T-helper 17 cell (primary cell): Measurements from ENCODE around the gene FASTK. TPM values are rescaled to one million over a fixed set of nuclear protein-coding genes. Genes with fewer than 3 reads are reported as not detected.

ENCODE experiments used
- ATAC-seq: fragments of 150-1000 bp; cut with Tn5 transposase; 2 replicates; pipeline ENCODE4 v1.10.0; 2021; ENCODE audit warnings: mild to moderate bottlenecking, moderate library complexity
- DNase-seq, 3 donors: peaks; one replicate each; pipeline versions ENCODE4 v3.0.0 to v3.0.0-alpha.2; 2020 to 2021
- H3K9me3 ChIP-seq: one replicate; pipeline ENCODE4 v1.7.0; 2013; ENCODE audit warnings: low read length, mild to moderate bottlenecking; ENCODE audit not compliant: control insufficient read depth, poor library complexity, severe bottlenecking
- H3K27ac Mint-ChIP-seq: one replicate; pipeline ENCODE4 v1.8.0; 2022; ENCODE audit warnings: mild to moderate bottlenecking, moderate library complexity, mixed read lengths
- H3K27me3 Mint-ChIP-seq: one replicate; pipeline ENCODE4 v1.8.0; 2022; ENCODE audit warnings: mixed read lengths
- H3K36me3 Mint-ChIP-seq: one replicate; pipeline ENCODE4 v1.8.0; 2022; ENCODE audit warnings: low read depth, mixed read lengths
- H3K4me1 Mint-ChIP-seq: one replicate; pipeline ENCODE4 v1.8.0; 2022; ENCODE audit warnings: mild to moderate bottlenecking, mixed read lengths
- H3K4me3 Mint-ChIP-seq: one replicate; pipeline ENCODE4 v1.8.0; 2022; ENCODE audit warnings: mild to moderate bottlenecking, moderate library complexity, mixed read lengths
- total RNA-seq, 4 donors: library from RNA in 2 of 4; stranded (reverse) in 2 of 4; gene quantifications; one replicate each; pipeline ENCODE4 v1.2.3 and lab custom pipeline; 2022 to 2026

Gene FASTK
- total RNA-seq, 2 donors from 2014 or later: 67.7 to 82.2 TPM

- H3K9me3 ChIP-seq: no peaks in the 10 kb centered on the region
- ATAC-seq (peak; percentile 94), DNase-seq (peak; percentile 91 to 95 (median 93))
- no peaks in the 10 kb centered on the region for H3K36me3 Mint-ChIP-seq
- peak overlapping the region; percentile 96 for H3K4me3 Mint-ChIP-seq
- H3K27ac Mint-ChIP-seq: peak overlapping the region; percentile 89
- peaks cover 32% of the 10 kb centered on the region for H3K4me1 Mint-ChIP-seq
- no peaks in the 10 kb centered on the region for H3K27me3 Mint-ChIP-seq
These were observed 22.4 kb downstream of the FASTK start for GRCh38 chr7:151057989-151058780.

- no peaks in the 10 kb centered on the region for H3K36me3 Mint-ChIP-seq
- peak within 1 kb of the TSS; percentile 96 for H3K4me3 Mint-ChIP-seq
- H3K4me1 Mint-ChIP-seq: peaks cover 36% of the 10 kb centered on the region
- peak; percentile 4 for ATAC-seq
- DNase-seq: no peak
- H3K27ac Mint-ChIP-seq: peak within 1 kb of the TSS; percentile 89
- peaks cover 3% of the 10 kb centered on the region for H3K27me3 Mint-ChIP-seq
- H3K9me3 ChIP-seq: no peaks in the 10 kb centered on the region
These were observed 23.1 kb downstream of the FASTK start, which contains the start of gene CDK5 for GRCh38 chr7:151057506-151057988. TSS of gene CDK5 (minus strand) at chr7:151057897. CDS start at chr7:151057848, 49 bp downstream.

- no peak for DNase-seq
- no peaks in the 10 kb centered on the region for H3K36me3 Mint-ChIP-seq
- H3K4me3 Mint-ChIP-seq: peak overlapping the region; percentile 96
- H3K27ac Mint-ChIP-seq: peak overlapping the region; percentile 89
- no peak for ATAC-seq
- no peaks in the 10 kb centered on the region for H3K9me3 ChIP-seq
- peaks cover 36% of the 10 kb centered on the region for H3K4me1 Mint-ChIP-seq
- H3K27me3 Mint-ChIP-seq: peaks cover 5% of the 10 kb centered on the region
These were observed 23.7 kb downstream of the FASTK start for GRCh38 chr7:151056666-151057505.

- peaks cover 32% of the 10 kb centered on the region for H3K4me1 Mint-ChIP-seq
- DNase-seq: no peak
- H3K36me3 Mint-ChIP-seq: no peaks in the 10 kb centered on the region
- peaks cover 5% of the 10 kb centered on the region for H3K27me3 Mint-ChIP-seq
- no peak for ATAC-seq
- no peak overlapping the region for H3K27ac Mint-ChIP-seq
- H3K4me3 Mint-ChIP-seq: peak overlapping the region; percentile 96
- H3K9me3 ChIP-seq: no peaks in the 10 kb centered on the region
These were observed 24.3 kb downstream of the FASTK start for GRCh38 chr7:151056283-151056665.

DNA sequence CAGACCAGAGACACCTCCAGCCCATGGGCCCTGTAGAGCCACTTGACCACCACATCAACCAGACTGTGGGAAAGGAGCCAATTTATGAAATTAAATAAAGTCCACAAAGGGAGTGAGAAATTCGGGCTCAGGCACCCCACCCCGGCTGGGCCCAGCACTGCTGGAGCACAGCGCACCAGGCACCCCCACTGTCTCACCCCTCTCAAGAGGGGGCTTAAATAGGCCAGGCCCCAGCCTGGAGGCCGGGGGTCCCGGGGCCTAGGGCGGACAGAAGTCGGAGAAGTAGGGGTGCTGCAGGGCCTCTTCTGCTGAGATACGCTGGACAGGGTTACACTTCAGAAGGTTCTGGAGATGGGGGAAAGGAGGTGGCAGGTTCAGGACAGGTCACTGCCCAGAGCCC, 26.9 kb downstream of the FASTK start:
- DNase-seq: no peak
- Mint-ChIP-seq H3K27ac (no peak overlapping the region), H3K4me3 (no peak overlapping the region), H3K4me1 (peaks cover 27% of the 10 kb centered on the region), H3K27me3 (peaks cover 5% of the 10 kb centered on the region), H3K36me3 (no peaks in the 10 kb centered on the region)
- H3K9me3 ChIP-seq: no peaks in the 10 kb centered on the region
- ATAC-seq: no peak

GRCh38 chr7:151053096-151053495, 27.5 kb downstream of the FASTK start:
- DNase-seq (no peak), ATAC-seq (no peak)
- no peaks in the 10 kb centered on the region for H3K9me3 ChIP-seq
- Mint-ChIP-seq H3K27me3 (peaks cover 5% of the 10 kb centered on the region), H3K4me1 (peaks cover 23% of the 10 kb centered on the region), H3K27ac (no peak overlapping the region), H3K36me3 (no peaks in the 10 kb centered on the region), H3K4me3 (no peak overlapping the region)

GRCh38 chr7:151051108-151051507, 29.5 kb downstream of the FASTK start:
- peak; percentile 30 to 49 (median 40) for DNase-seq
- peaks cover 16% of the 10 kb centered on the region for H3K4me1 Mint-ChIP-seq
- H3K9me3 ChIP-seq: no peaks in the 10 kb centered on the region
- H3K27ac Mint-ChIP-seq: no peak overlapping the region
- H3K27me3 Mint-ChIP-seq: peaks cover 5% of the 10 kb centered on the region
- ATAC-seq: peak; percentile 89
- H3K36me3 Mint-ChIP-seq: no peaks in the 10 kb centered on the region
- no peak overlapping the region for H3K4me3 Mint-ChIP-seq

- DNase-seq (no peak), ATAC-seq (no peak)
- H3K27me3 Mint-ChIP-seq: peaks cover 5% of the 10 kb centered on the region
- no peak overlapping the region for H3K4me3 Mint-ChIP-seq
- H3K27ac Mint-ChIP-seq: no peak overlapping the region
- H3K4me1 Mint-ChIP-seq: peaks cover 13% of the 10 kb centered on the region
- no peaks in the 10 kb centered on the region for H3K9me3 ChIP-seq
- H3K36me3 Mint-ChIP-seq: no peaks in the 10 kb centered on the region
These were observed 31.6 kb downstream of the FASTK start for GRCh38 chr7:151048911-151049463.

- Mint-ChIP-seq H3K4me1 (peaks cover 10% of the 10 kb centered on the region), H3K4me3 (no peak within 1 kb of the TSS), H3K27me3 (peaks cover 5% of the 10 kb centered on the region), H3K36me3 (no peaks in the 10 kb centered on the region), H3K27ac (no peak within 1 kb of the TSS)
- DNase-seq (no peak), ATAC-seq (no peak)
- no peaks in the 10 kb centered on the region for H3K9me3 ChIP-seq
These were observed 32.4 kb downstream of the FASTK start, which contains the start of gene ASIC3 for GRCh38 chr7:151047976-151048815. TSS of gene ASIC3 (plus strand) at chr7:151048531. CDS start at chr7:151048886, 355 bp downstream.

GRCh38 chr7:151046603-151047573, 33.7 kb downstream of the FASTK start:
- ATAC-seq (no peak), DNase-seq (no peak)
- no peak overlapping the region for H3K27ac Mint-ChIP-seq
- no peaks in the 10 kb centered on the region for H3K9me3 ChIP-seq
- H3K4me1 Mint-ChIP-seq: peaks cover 4% of the 10 kb centered on the region
- no peaks in the 10 kb centered on the region for H3K27me3 Mint-ChIP-seq
- H3K4me3 Mint-ChIP-seq: no peak overlapping the region
- no peaks in the 10 kb centered on the region for H3K36me3 Mint-ChIP-seq

DNA sequence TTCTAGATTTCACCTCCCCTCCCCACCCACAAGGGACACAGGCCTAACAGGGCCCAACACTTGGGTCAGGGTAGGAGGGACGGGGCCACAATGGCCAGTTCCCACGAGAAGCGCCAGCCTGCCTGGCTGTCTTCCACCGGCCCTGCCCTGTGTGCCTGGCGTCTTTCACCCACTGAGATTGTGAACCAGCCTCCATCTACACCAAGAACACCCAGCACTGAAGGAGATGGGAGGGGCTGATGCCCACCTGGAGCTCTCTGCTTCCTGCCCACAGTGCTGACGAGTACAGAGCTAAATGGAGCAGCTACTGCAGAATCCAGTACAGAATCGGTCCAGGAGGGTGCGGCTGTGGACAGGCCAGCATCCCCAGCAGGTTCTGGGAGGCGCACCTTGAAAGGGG, 34.6 kb downstream of the FASTK start:
- peaks cover 2% of the 10 kb centered on the region for H3K4me1 Mint-ChIP-seq
- no peak for ATAC-seq
- no peak overlapping the region for H3K27ac Mint-ChIP-seq
- DNase-seq: no peak
- no peaks in the 10 kb centered on the region for H3K27me3 Mint-ChIP-seq
- H3K36me3 Mint-ChIP-seq: no peaks in the 10 kb centered on the region
- H3K9me3 ChIP-seq: no peaks in the 10 kb centered on the region
- no peak overlapping the region for H3K4me3 Mint-ChIP-seq
